AG04449 (cell line): ENCODE results near the gene GBGT1.

ENCODE experiments used
- CTCF ChIA-PET: fragments of 350-600 bp; formaldehyde crosslinking; extraction: SDS; loops from one replicate; lab custom pipeline; 2021; ENCODE audit warnings: antibody characterized with exemption; lab: Yijun Ruan, JAX
- POLR2A ChIA-PET: fragments of 400-600, 350-600 bp; formaldehyde crosslinking; extraction: SDS; loops from one replicate; lab custom pipeline; 2020; ENCODE audit warnings: antibody characterized with exemption, inconsistent platforms; lab: Yijun Ruan, JAX
- DNase-seq: peaks from one replicate; pipeline ENCODE4 v3.0.0-alpha.2; 2010; ENCODE audit warnings: low read depth, low spot score
- H3K4me3 ChIP-seq: 2 replicates; pipeline ENCODE4 v1.5.1; 2011; ENCODE audit warnings: low read depth, mild to moderate bottlenecking, control low read depth, low read length
- CTCF ChIP-seq: IDR thresholded peaks from one replicate; pipeline ENCODE4 v1.5.1; 2011; ENCODE audit warnings: mild to moderate bottlenecking, moderate library complexity, low read length, control low read depth, inconsistent platforms; ENCODE audit not compliant: insufficient read depth; ENCODE audit errors: missing control alignments

Gene GBGT1

GRCh38 chr9:133202688-133203453 is 39.2 kb upstream of the GBGT1 start:
- H3K4me3 ChIP-seq, result no peak overlapping the region
- no peak for DNase-seq
- POLR2A ChIA-PET, result no interaction called here
- CTCF ChIA-PET, result interaction anchor here (1.4 to 2.3 kb wide), 2 partner anchors 13 to 16 kb away, joined by 6 to 13 read pairs; no protein-coding TSS in a partner anchor
- no peak for TF ChIP-seq CTCF

- ChIA-PET POLR2A (no interaction called here), CTCF (interaction anchor here (1.0 to 2.3 kb wide), 3 partner anchors 10 to 15 kb away, joined by 3 to 13 read pairs (median 6); no protein-coding TSS in a partner anchor)
- no peak overlapping the region for H3K4me3 ChIP-seq
- DNase-seq, result no peak
- no peak for TF ChIP-seq CTCF
Measured at GRCh38 chr9:133202145-133202513, 38.4 kb upstream of the GBGT1 start.

GRCh38 chr9:133201424-133202144 is 37.9 kb upstream of the GBGT1 start:
- no peak overlapping the region for H3K4me3 ChIP-seq
- ChIA-PET POLR2A (no interaction called here), CTCF (interaction anchor here (1.0 to 2.3 kb wide), 3 partner anchors 9 to 15 kb away, joined by 3 to 13 read pairs (median 6); no protein-coding TSS in a partner anchor)
- no peak for DNase-seq
- no peak for TF ChIP-seq CTCF

- no peak for TF ChIP-seq CTCF
- ChIA-PET POLR2A (no interaction called here), CTCF (interaction anchor here (1.2 to 2.3 kb wide), 4 partner anchors 12 to 18 kb away, joined by 5 to 17 read pairs (median 10); no protein-coding TSS in a partner anchor)
- DNase-seq, result no peak
- H3K4me3 ChIP-seq, result no peak overlapping the region
Measured at GRCh38 chr9:133200631-133201030, 36.9 kb upstream of the GBGT1 start.

GRCh38 chr9:133199648-133200321 is 36.1 kb upstream of the GBGT1 start:
- POLR2A ChIA-PET, result no interaction called here

More at GRCh38 chr9:133199648-133200321, 36.1 kb upstream of the GBGT1 start:
- no peak for DNase-seq
- peak overlapping the region; percentile 49 for H3K4me3 ChIP-seq
- CTCF ChIA-PET, result interaction anchor here (1.2 to 1.6 kb wide), 4 partner anchors 11 to 19 kb away, joined by 4 to 17 read pairs (median 6); no protein-coding TSS in a partner anchor
- peak; percentile 42 for TF ChIP-seq CTCF
